Hepatocyte (in vitro differentiated cells): ENCODE results near the gene SLC32A1. TPM values are rescaled to one million over a fixed set of nuclear protein-coding genes. Genes with fewer than 3 reads are reported as not detected.

Experiments
- DNase-seq: peaks from one replicate; pipeline ENCODE4 v3.0.0-alpha.2; 2016; ENCODE audit warnings: low spot score
- H2AFZ ChIP-seq: fragments of 200-600 bp; sonication (generic); 2 replicates; pipeline ENCODE4 v1.6.0; 2016; ENCODE audit warnings: antibody characterized with exemption, mild to moderate bottlenecking
- H3K27ac ChIP-seq: fragments of 200-600 bp; sonication (generic); 2 replicates; pipeline ENCODE4 v1.5.1; 2016; ENCODE audit warnings: mild to moderate bottlenecking
- H3K27me3 ChIP-seq: fragments of 200-600 bp; sonication (generic); 2 replicates; pipeline ENCODE4 v1.6.1; 2016
- H3K36me3 ChIP-seq: fragments of 200-600 bp; sonication (generic); replicated peaks from 2 replicates; pipeline ENCODE4 v1.5.1; 2016; ENCODE audit warnings: low read depth; ENCODE audit not compliant: insufficient read depth
- H3K4me1 ChIP-seq: fragments of 200-600 bp; sonication (generic); 2 replicates; pipeline ENCODE4 v1.5.1; 2016; ENCODE audit warnings: mild to moderate bottlenecking, moderate library complexity; ENCODE audit not compliant: insufficient read depth
- H3K4me2 ChIP-seq: fragments of 200-600 bp; sonication (generic); 2 replicates; pipeline ENCODE4 v1.6.0; 2016
- H3K4me3 ChIP-seq: fragments of 200-600 bp; sonication (generic); 2 replicates; pipeline ENCODE4 v1.5.1; 2016; ENCODE audit warnings: mild to moderate bottlenecking
- H3K79me2 ChIP-seq: fragments of 200-600 bp; sonication (generic); 2 replicates; pipeline ENCODE4 v1.6.0; 2017; ENCODE audit warnings: mild to moderate bottlenecking
- H3K9me2 ChIP-seq: fragments of 200-600 bp; sonication (generic); replicated peaks from 2 replicates; pipeline ENCODE4 v1.6.0; 2017; ENCODE audit warnings: mild to moderate bottlenecking; ENCODE audit not compliant: insufficient read depth
- H3K9me3 ChIP-seq: fragments of 200-600 bp; sonication (generic); 2 replicates; pipeline ENCODE4 v1.5.1; 2016; ENCODE audit warnings: low read depth, mild to moderate bottlenecking
- H4K20me1 ChIP-seq: fragments of 200-600 bp; sonication (generic); 2 replicates; pipeline ENCODE4 v1.6.0; 2016; ENCODE audit warnings: mild to moderate bottlenecking; ENCODE audit not compliant: insufficient read depth, poor library complexity, severe bottlenecking
- EZH2 ChIP-seq: fragments of 200-600 bp; sonication (generic); IDR thresholded peaks from 2 replicates; pipeline ENCODE4 v1.6.1; 2016; ENCODE audit warnings: antibody characterized with exemption, mild to moderate bottlenecking, borderline replicate concordance
- EZH2phosphoT487 ChIP-seq: fragments of 200-600 bp; sonication (generic); IDR thresholded peaks from one replicate; pipeline ENCODE4 v1.6.1; 2018; ENCODE audit warnings: antibody characterized with exemption, mild to moderate bottlenecking, low read depth, moderate library complexity; ENCODE audit not compliant: unreplicated experiment, severe bottlenecking
- WGBS: methylation state at CpG from one replicate; pipeline ENCODE4 v1.1.6; 2016; ENCODE audit warnings: low lambda C conversion rate; ENCODE audit errors: missing lambda C conversion rate; 5-methylcytosine and 5-hydroxymethylcytosine counted together
- polyA plus RNA-seq: library from polyadenylated mRNA; unstranded; fragments of >200 nt; fragmentation: Nextera tagmentation; extraction: Ambion mirVana; gene quantifications from 2 replicates; pipeline ENCODE4 v1.2.1, GENCODE V29; 2016
- total RNA-seq: library from RNA; depleted of rRNA; stranded (reverse); fragments of >200 nt; gene quantifications from 2 replicates; pipeline ENCODE4 v1.2.3, GENCODE V29; 2014
- TF ChIP-seq, protein P1 (sequence below): fragments of 200-600 bp; sonication (generic); IDR thresholded peaks from 2 replicates; pipeline ENCODE4 v1.5.1; 2016; ENCODE audit warnings: antibody characterized with exemption, mild to moderate bottlenecking; ENCODE audit not compliant: poor library complexity

SLC32A1 gene
- total and polyA plus RNA-seq, 2 experiments from 2014 or later, result not detected

DNA sequence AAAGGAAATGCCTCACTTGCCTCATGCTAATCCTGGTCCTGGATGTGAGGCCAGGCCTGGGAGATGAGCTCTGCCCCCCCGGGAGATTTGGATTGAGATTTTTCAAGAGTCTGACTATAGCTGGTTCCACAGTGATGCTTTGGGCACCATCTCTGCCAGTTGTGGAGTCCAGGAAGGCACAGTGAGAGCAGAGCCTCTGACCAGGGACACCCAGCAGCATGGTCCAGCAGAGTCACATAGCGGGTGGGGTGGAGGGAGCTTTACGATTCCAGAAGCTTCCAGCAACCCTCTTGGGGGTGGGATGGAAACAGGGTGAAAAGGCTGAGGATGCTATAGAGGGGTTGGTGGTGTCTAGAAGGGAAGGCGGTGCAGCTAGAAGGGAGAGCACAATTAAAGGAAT lies 8.7 kb downstream of the SLC32A1 start:
- 89% methylated on average over 4 of the region's 4 CpGs for WGBS
- H3K27ac ChIP-seq, result no peak overlapping the region
- H3K4me1 ChIP-seq, result peaks cover 9% of the 10 kb centered on the region

DNA sequence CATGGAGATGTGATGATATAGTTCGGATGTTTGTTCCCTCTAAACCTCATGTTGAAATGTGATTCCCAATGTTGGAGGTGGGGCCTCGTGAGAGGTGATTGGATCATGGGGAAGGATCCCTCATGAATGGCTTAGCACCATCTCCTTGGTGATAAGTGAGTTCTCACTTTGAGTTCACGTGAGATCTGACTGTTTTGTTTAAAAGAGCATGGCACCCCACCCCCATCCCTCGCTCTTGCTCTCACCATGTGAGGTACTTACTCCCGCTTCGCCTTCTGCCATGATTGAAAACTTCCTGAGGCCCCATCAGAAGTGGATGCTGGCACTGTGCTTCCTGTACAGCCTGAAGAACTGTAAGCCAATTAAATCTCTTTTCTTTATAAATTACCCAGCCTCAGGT lies 10.9 kb downstream of the SLC32A1 start:
- Histone ChIP-seq H3K27me3 (peaks cover 71% of the 10 kb centered on the region), H3K27ac (no peak overlapping the region), H3K79me2 (no peaks in the 10 kb centered on the region), H3K36me3 (no peaks in the 10 kb centered on the region), H3K9me3 (no peaks in the 10 kb centered on the region), H3K4me2 (no peak overlapping the region), H3K4me1 (peaks cover 9% of the 10 kb centered on the region), H4K20me1 (no peaks in the 10 kb centered on the region), H3K4me3 (no peak overlapping the region), H2AFZ (no peak overlapping the region), H3K9me2 (no peaks in the 10 kb centered on the region)
- no peak for DNase-seq
- TF ChIP-seq EZH2phosphoT487 (no peak), EZH2 (no peak)
- TF ChIP-seq, protein P1, sequence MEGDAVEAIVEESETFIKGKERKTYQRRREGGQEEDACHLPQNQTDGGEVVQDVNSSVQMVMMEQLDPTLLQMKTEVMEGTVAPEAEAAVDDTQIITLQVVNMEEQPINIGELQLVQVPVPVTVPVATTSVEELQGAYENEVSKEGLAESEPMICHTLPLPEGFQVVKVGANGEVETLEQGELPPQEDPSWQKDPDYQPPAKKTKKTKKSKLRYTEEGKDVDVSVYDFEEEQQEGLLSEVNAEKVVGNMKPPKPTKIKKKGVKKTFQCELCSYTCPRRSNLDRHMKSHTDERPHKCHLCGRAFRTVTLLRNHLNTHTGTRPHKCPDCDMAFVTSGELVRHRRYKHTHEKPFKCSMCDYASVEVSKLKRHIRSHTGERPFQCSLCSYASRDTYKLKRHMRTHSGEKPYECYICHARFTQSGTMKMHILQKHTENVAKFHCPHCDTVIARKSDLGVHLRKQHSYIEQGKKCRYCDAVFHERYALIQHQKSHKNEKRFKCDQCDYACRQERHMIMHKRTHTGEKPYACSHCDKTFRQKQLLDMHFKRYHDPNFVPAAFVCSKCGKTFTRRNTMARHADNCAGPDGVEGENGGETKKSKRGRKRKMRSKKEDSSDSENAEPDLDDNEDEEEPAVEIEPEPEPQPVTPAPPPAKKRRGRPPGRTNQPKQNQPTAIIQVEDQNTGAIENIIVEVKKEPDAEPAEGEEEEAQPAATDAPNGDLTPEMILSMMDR, result no peak
- WGBS, result 64% methylated on average over 6 of the region's 6 CpGs

More for the DNA sequence above, 8.7 kb downstream of the SLC32A1 start:
- Histone ChIP-seq H4K20me1 (no peaks in the 10 kb centered on the region), H3K4me3 (no peak overlapping the region), H3K9me3 (no peaks in the 10 kb centered on the region), H3K4me2 (no peak overlapping the region), H2AFZ (no peak overlapping the region), H3K79me2 (no peaks in the 10 kb centered on the region), H3K9me2 (no peaks in the 10 kb centered on the region), H3K27me3 (peaks cover 91% of the 10 kb centered on the region), H3K36me3 (no peaks in the 10 kb centered on the region)
- TF ChIP-seq, protein P1, result no peak
- no peak for TF ChIP-seq EZH2phosphoT487
- no peak for TF ChIP-seq EZH2
- DNase-seq, result no peak

DNA sequence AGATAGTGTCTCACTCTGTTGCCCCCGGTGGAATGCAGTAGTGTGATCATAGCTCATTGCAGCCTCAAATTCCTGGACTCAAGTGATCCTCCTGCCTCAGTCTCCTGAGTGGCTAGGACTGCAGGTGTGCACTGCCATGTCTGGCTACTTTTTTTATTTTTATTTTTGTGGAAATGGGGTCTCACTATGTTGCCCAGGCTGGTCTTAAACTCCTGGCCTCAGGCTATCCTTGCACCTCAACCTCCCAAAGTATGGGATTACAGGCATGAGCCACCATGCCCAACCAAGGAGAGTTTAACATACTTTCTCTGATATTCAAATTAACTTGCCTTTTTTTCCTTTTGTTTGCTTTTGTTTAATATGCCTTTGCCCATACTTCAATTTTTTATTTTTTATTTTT lies 13.6 kb downstream of the SLC32A1 start:
- TF ChIP-seq EZH2, result no peak
- TF ChIP-seq EZH2phosphoT487, result no peak
- TF ChIP-seq, protein P1, result no peak
- Histone ChIP-seq H3K9me2 (no peaks in the 10 kb centered on the region), H3K36me3 (no peaks in the 10 kb centered on the region), H3K4me1 (no peaks in the 10 kb centered on the region), H4K20me1 (no peaks in the 10 kb centered on the region), H3K27ac (no peak overlapping the region), H2AFZ (no peak overlapping the region), H3K4me3 (no peak overlapping the region), H3K79me2 (no peaks in the 10 kb centered on the region), H3K9me3 (no peaks in the 10 kb centered on the region), H3K27me3 (peaks cover 69% of the 10 kb centered on the region), H3K4me2 (no peak overlapping the region)
- DNase-seq, result no peak
- 75% methylated on average over 1 of the region's 1 CpG for WGBS

DNA sequence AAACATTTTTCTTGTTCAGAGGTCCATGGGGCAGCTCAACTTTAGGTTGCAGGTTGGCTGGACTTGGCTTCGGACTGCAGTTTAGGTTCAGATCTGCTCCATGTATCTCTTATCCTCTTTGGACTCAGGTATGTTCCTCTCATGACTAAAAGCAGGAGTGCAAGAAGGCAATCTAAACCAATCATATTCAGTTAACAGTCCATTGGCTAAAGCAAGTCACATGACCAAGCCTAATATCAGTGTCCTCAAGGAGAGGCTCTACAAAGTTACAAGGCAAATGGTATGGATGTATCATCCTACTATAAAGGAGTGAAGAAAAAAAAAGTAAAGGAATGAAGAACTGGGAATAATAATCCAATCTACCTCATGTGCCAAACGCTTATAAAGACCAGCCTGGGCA lies 21.5 kb downstream of the SLC32A1 start:
- no peak overlapping the region for H2AFZ ChIP-seq
- WGBS, result 94% methylated on average over 2 of the region's 2 CpGs

More for the DNA sequence above, 21.5 kb downstream of the SLC32A1 start:
- H3K4me1 ChIP-seq, result peaks cover 6% of the 10 kb centered on the region
- no peak for DNase-seq
- H3K4me3 ChIP-seq, result no peak overlapping the region
- no peak overlapping the region for H3K27ac ChIP-seq
- H3K27me3 ChIP-seq, result peaks cover 21% of the 10 kb centered on the region
- H3K9me3 ChIP-seq, result no peaks in the 10 kb centered on the region
- H4K20me1 ChIP-seq, result peaks cover 2% of the 10 kb centered on the region
- no peak overlapping the region for H3K4me2 ChIP-seq
- H3K9me2 ChIP-seq, result no peaks in the 10 kb centered on the region
- H3K79me2 ChIP-seq, result peaks cover 14% of the 10 kb centered on the region
- TF ChIP-seq EZH2 (no peak), EZH2phosphoT487 (no peak)
- TF ChIP-seq, protein P1, result no peak
- H3K36me3 ChIP-seq, result no peaks in the 10 kb centered on the region
